ENCODE results near the gene TMEM130. TPM values are rescaled to one million over a fixed set of nuclear protein-coding genes. Genes with fewer than 3 reads are reported as not detected.

Gene TMEM130
- total and polyA plus RNA-seq, 9 of the 15 experiments (the other 6 are each of a cell fraction or from before 2014, with no cell fraction given), result 0.07 TPM; not detected in 8

DNA sequence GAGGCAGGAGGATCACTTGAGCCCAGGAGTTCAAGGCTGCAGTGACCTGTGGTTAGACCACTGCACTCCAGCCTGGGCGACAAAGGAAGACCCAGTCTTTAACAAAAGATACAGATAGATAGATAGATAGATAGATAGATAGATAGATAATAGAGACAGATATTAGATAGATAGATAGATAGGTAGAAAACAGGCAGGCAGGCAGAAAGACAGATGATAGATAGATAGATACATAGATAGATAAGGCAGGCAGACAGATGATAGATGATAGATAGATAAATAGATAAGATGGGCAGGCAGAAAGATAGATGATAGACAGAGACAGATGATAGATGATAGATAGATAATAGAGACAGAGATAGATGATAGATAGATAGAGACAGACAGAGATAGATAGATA lies 54.5 kb downstream of the TMEM130 start:
- 0% methylated on average over 1 of the region's 1 CpG for WGBS (ENCODE audit: insufficient coverage, low coverage, missing lambda C conversion rate)
- ChIA-PET CTCF (ENCODE audit: low intra/inter-chr PET ratio) (no interaction called here), POLR2A (no interaction called here)
- intact Hi-C loops (cut with micrococcal nuclease) (no loop called here), in situ Hi-C loops (cut with MboI) (no loop called here)
- Histone ChIP-seq H3K4me3 (no peak overlapping the region), H3K4me1 (replicated peaks in 1 of 2; ENCODE audit: control insufficient read depth in 2 of 2, insufficient read depth in 2 of 2, low read length in 2 of 2) (peaks cover 4 to 15% of the 10 kb centered on the region in 2 experiments; a peak in 4 of 5 replicates), H2AFZ (ENCODE audit: low read depth, low read length) (no peak overlapping the region), H3K4me2 (ENCODE audit: insufficient read depth, low read length) (no peak overlapping the region), H3K36me3 (ENCODE audit: control insufficient read depth, insufficient read depth, low read length) (no peaks in the 10 kb centered on the region), H3K27me3 (ENCODE audit: control insufficient read depth in 2 of 2, insufficient read depth in 2 of 2, low read length in 2 of 2) (peaks cover 2 to 18% of the 10 kb centered on the region in 2 experiments; a peak in 2 of 5 replicates), H3K9me1 (ENCODE audit: control insufficient read depth, insufficient read depth, low read length) (no peaks in the 10 kb centered on the region), H3K9ac (ENCODE audit: insufficient read depth in 1 of 2, low read depth in 2 of 2, low read length in 2 of 2) (no peak overlapping the region), H3K9me3 (replicated peaks; ENCODE audit: control insufficient read depth, insufficient read depth, low read depth, low read length) (peaks cover 4% of the 10 kb centered on the region; the same call in 1 of the 2 replicates), H4K20me1 (replicated peaks; ENCODE audit: control insufficient read depth, insufficient read depth, low read length) (no peaks in the 10 kb centered on the region), H3K27ac (ENCODE audit: extremely low read depth, low read depth, low read length) (no peak overlapping the region), H3K79me2 (ENCODE audit: control insufficient read depth, insufficient read depth, low read length) (no peaks in the 10 kb centered on the region)
- no peak for TF ChIP-seq SIX5 (IDR thresholded peaks at IDR 0.05; ENCODE audit: borderline replicate concordance in 1 of 2, insufficient read depth in 1 of 2, low read depth in 1 of 2, low read length in 2 of 2)
- peak; percentile 97 for TF ChIP-seq DACH1 (IDR thresholded peaks at IDR 0.05; ENCODE audit: partially characterized antibody)
- TF ChIP-seq CBX3 (IDR thresholded peaks at IDR 0.05; ENCODE audit: borderline replicate concordance in 1 of 2, low read length in 2 of 2), result no peak
- TF ChIP-seq, protein P1, sequence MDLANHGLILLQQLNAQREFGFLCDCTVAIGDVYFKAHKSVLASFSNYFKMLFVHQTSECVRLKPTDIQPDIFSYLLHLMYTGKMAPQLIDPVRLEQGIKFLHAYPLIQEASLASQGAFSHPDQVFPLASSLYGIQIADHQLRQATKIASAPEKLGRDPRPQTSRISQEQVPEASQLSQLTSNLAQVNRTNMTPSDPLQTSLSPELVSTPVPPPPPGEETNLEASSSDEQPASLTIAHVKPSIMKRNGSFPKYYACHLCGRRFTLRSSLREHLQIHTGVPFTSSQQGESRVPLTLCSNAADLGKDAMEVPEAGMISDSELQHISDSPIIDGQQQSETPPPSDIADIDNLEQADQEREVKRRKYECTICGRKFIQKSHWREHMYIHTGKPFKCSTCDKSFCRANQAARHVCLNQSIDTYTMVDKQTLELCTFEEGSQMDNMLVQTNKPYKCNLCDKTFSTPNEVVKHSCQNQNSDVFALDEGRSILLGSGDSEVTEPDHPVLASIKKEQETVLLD (IDR thresholded peaks at IDR 0.05), result peak; percentile 80
- peak; percentile 61; the same call in 1 of the 2 replicates for TF ChIP-seq MTA1 (IDR thresholded peaks at IDR 0.05; ENCODE audit: borderline replicate concordance)
- TF ChIP-seq ZNF140 (CRISPR knock-in tag; IDR thresholded peaks at IDR 0.05), result no peak
- TF ChIP-seq GATAD2A (IDR thresholded peaks at IDR 0.05), result peak; percentile 59; the same call in 1 of the 2 replicates
- TF ChIP-seq, protein P2, sequence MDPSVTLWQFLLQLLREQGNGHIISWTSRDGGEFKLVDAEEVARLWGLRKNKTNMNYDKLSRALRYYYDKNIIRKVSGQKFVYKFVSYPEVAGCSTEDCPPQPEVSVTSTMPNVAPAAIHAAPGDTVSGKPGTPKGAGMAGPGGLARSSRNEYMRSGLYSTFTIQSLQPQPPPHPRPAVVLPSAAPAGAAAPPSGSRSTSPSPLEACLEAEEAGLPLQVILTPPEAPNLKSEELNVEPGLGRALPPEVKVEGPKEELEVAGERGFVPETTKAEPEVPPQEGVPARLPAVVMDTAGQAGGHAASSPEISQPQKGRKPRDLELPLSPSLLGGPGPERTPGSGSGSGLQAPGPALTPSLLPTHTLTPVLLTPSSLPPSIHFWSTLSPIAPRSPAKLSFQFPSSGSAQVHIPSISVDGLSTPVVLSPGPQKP (CRISPR knock-in tag; IDR thresholded peaks at IDR 0.05), result no peak
- TF ChIP-seq GATA2 (CRISPR knock-in tag; IDR thresholded peaks at IDR 0.05), result 0 out of 2 replicates have a peak, but pooled peaks have one; percentile 19
- no TSS peak for BruUV-seq (replicated peaks)
- ATAC-seq, result no peak
- DNase-seq (ENCODE audit: extremely low read depth in 1 of 4, low spot score in 3 of 4), result no peak
- no peak for FAIRE-seq

All from K562 (cell line).